HG03045 (cell line): ENCODE results near the gene YPEL5.

Experiments
- ATAC-seq: cut with Tn5 transposase; IDR thresholded peaks from one replicate; pipeline ENCODE4 v1.9.1; 2021; ENCODE audit warnings: mild to moderate bottlenecking, moderate library complexity; ENCODE audit not compliant: unreplicated experiment

YPEL5 gene

GRCh38 chr2:30164131-30164925 is 17.5 kb downstream of the YPEL5 start:
- no peak for ATAC-seq

GRCh38 chr2:30165050-30165520 is 18.3 kb downstream of the YPEL5 start:
- no peak for ATAC-seq

- no peak for ATAC-seq
These were observed 18.8 kb downstream of the YPEL5 start for GRCh38 chr2:30165617-30166016.

- ATAC-seq = no peak
These were observed 25.8 kb downstream of the YPEL5 start for GRCh38 chr2:30172627-30173026.

GRCh38 chr2:30177440-30177839 is 30.6 kb downstream of the YPEL5 start:
- no peak for ATAC-seq

- no peak for ATAC-seq
These were observed 31.1 kb downstream of the YPEL5 start for GRCh38 chr2:30177956-30178355.

GRCh38 chr2:30178618-30179434 is 32.0 kb downstream of the YPEL5 start:
- no peak for ATAC-seq

GRCh38 chr2:30179536-30179935 is 32.7 kb downstream of the YPEL5 start:
- ATAC-seq = no peak

- ATAC-seq = no peak
These were observed 33.4 kb downstream of the YPEL5 start for GRCh38 chr2:30180226-30180625.

- no peak for ATAC-seq
These were observed 34.4 kb downstream of the YPEL5 start for GRCh38 chr2:30181176-30181575.

GRCh38 chr2:30184035-30184434 is 37.2 kb downstream of the YPEL5 start:
- ATAC-seq = no peak

- no peak for ATAC-seq
These were observed 38.4 kb downstream of the YPEL5 start for GRCh38 chr2:30185178-30185577.

- ATAC-seq = no peak
These were observed 41.5 kb downstream of the YPEL5 start for GRCh38 chr2:30188292-30188691.

GRCh38 chr2:30190637-30191036 is 43.8 kb downstream of the YPEL5 start:
- no peak for ATAC-seq

- no peak for ATAC-seq
These were observed 44.3 kb downstream of the YPEL5 start for GRCh38 chr2:30191107-30191506.

- no peak for ATAC-seq
These were observed 45.0 kb downstream of the YPEL5 start for GRCh38 chr2:30191819-30192271.

- no peak for ATAC-seq
These were observed 45.5 kb downstream of the YPEL5 start for GRCh38 chr2:30192314-30192713.

- ATAC-seq = no peak
These were observed 46.4 kb downstream of the YPEL5 start for GRCh38 chr2:30193104-30193681.

GRCh38 chr2:30194421-30194820 is 47.6 kb downstream of the YPEL5 start:
- ATAC-seq = no peak

GRCh38 chr2:30195016-30195415 is 48.2 kb downstream of the YPEL5 start:
- no peak for ATAC-seq

- ATAC-seq = no peak
These were observed 50.9 kb downstream of the YPEL5 start for GRCh38 chr2:30197570-30198192.
